Endothelial cell of umbilical vein (primary cell): ENCODE measurements around the gene ARMCX2. TPM values are rescaled to one million over a fixed set of nuclear protein-coding genes. Genes with fewer than 3 reads are reported as not detected.
"Not testable (repeated sequence)": the region's sequence is repeated elsewhere in the genome, so short reads cannot be mapped to it uniquely, and the experiment has no call there.

Experiments used
- BruUV-seq: library from RNA; stranded (reverse); fragments of 400-500 nt; replicated peaks from 2 replicates; lab custom pipeline; 2021; lab: Mats Ljungman, UMichigan
- CTCF ChIA-PET: fragments of 300-600, 350-600 bp; sonication (Branson Sonifier 250); formaldehyde crosslinking; loops from one replicate; lab custom pipeline; 2021; ENCODE audit warnings: antibody characterized with exemption, inconsistent platforms; lab: Charles Lee
- POLR2A ChIA-PET: fragments of 300-600, 350-600 bp; sonication (Branson Sonifier 250); formaldehyde crosslinking; loops from one replicate; lab custom pipeline; 2021; ENCODE audit warnings: antibody characterized with exemption, inconsistent platforms; lab: Charles Lee
- DNase-seq: peaks from one replicate; pipeline ENCODE4 v3.0.0-alpha.2; 2011; ENCODE audit warnings: low read depth, low spot score
- FAIRE-seq: peaks from 2 replicates; lab custom pipeline; 2011; peaks lifted over from hg19 to GRCh38; lab: Jason Lieb, UNC
- H2AFZ ChIP-seq: 2 replicates; pipeline ENCODE4 v1.6.0; 2012; ENCODE audit warnings: low read depth, low read length, control low read depth, inconsistent platforms
- H3K27ac ChIP-seq: 2 replicates; pipeline ENCODE4 v1.5.1; 2011; ENCODE audit warnings: low read depth, mild to moderate bottlenecking, control low read depth, low read length, moderate library complexity; ENCODE audit not compliant: insufficient read depth
- H3K27me3 ChIP-seq, 2 experiments: 2 replicates each; pipeline versions ENCODE4 v1.6.0 to v1.6.1; 2011; ENCODE audit warnings: low read length in 2 of 2, mixed read lengths in 1 of 2; ENCODE audit not compliant: control insufficient read depth in 2 of 2, insufficient read depth in 2 of 2
- H3K36me3 ChIP-seq, 2 experiments: 2 replicates in 1 of 2; 3 replicates in 1 of 2; pipeline ENCODE4 v1.5.1; 2011; ENCODE audit warnings: low read length in 2 of 2, mild to moderate bottlenecking in 1 of 2, moderate library complexity in 1 of 2; ENCODE audit not compliant: control insufficient read depth in 2 of 2, insufficient read depth in 2 of 2; ENCODE audit errors: extremely low read depth in 1 of 2
- H3K4me1 ChIP-seq: 3 replicates; pipeline ENCODE4 v1.5.1; 2011; ENCODE audit warnings: mild to moderate bottlenecking, low read length; ENCODE audit not compliant: control insufficient read depth, insufficient read depth; ENCODE audit errors: extremely low read depth
- H3K4me2 ChIP-seq: 2 replicates; pipeline ENCODE4 v1.6.1; 2011; ENCODE audit warnings: low read length, control low read depth, mixed read lengths; ENCODE audit not compliant: insufficient read depth
- H3K4me3 ChIP-seq, 3 experiments: fragments of 200-600 bp in 1 of 3; sonication (generic), shearing (Covaris generic) in 1 of 3; replicated peaks in 1 of 3; 2 replicates each; pipeline ENCODE4 v1.5.1; 2011 to 2016; ENCODE audit warnings: control low read depth in 3 of 3, low read length in 3 of 3, mild to moderate bottlenecking in 2 of 3, inconsistent platforms in 1 of 3, low read depth in 1 of 3, moderate library complexity in 1 of 3; ENCODE audit not compliant: insufficient read depth in 1 of 3
- H3K79me2 ChIP-seq: 2 replicates; pipeline ENCODE4 v1.6.0; 2012; ENCODE audit warnings: low read length, inconsistent platforms; ENCODE audit not compliant: control insufficient read depth, insufficient read depth
- H3K9ac ChIP-seq: replicated peaks from 2 replicates; pipeline ENCODE3; 2011; ENCODE audit warnings: low read length, control low read depth; ENCODE audit not compliant: insufficient read depth; ENCODE audit errors: extremely low read depth
- H3K9me1 ChIP-seq: replicated peaks from 3 replicates; pipeline ENCODE4 v1.6.0; 2011; ENCODE audit warnings: mild to moderate bottlenecking, low read length; ENCODE audit not compliant: control insufficient read depth, insufficient read depth; ENCODE audit errors: extremely low read depth
- H3K9me3 ChIP-seq: replicated peaks from 2 replicates; pipeline ENCODE4 v1.5.1; 2012; ENCODE audit warnings: low read length, inconsistent platforms; ENCODE audit not compliant: control insufficient read depth, insufficient read depth
- H4K20me1 ChIP-seq: replicated peaks from 2 replicates; pipeline ENCODE3; 2011; ENCODE audit warnings: mild to moderate bottlenecking, low read length; ENCODE audit not compliant: control insufficient read depth, insufficient read depth; ENCODE audit errors: extremely low read depth
- CTCF ChIP-seq, 2 donors: IDR thresholded peaks; 1 replicate in 1 of 2; 2 replicates in 1 of 2; pipeline ENCODE4 v1.5.1; 2011; ENCODE audit warnings: low read length in 2 of 2, mild to moderate bottlenecking in 2 of 2, moderate library complexity in 2 of 2, control low read depth in 1 of 2, inconsistent platforms in 1 of 2, low read depth in 1 of 2; ENCODE audit not compliant: insufficient read depth in 1 of 2; ENCODE audit errors: extremely low read depth in 1 of 2
- EZH2 ChIP-seq: IDR thresholded peaks from 2 replicates; pipeline ENCODE4 v1.6.1; 2012; ENCODE audit warnings: borderline replicate concordance, low read depth, mild to moderate bottlenecking, moderate library complexity, low read length, inconsistent platforms; ENCODE audit not compliant: severe bottlenecking
- FOS ChIP-seq: IDR thresholded peaks from 2 replicates; pipeline ENCODE4 v1.6.1; 2011; ENCODE audit warnings: mild to moderate bottlenecking, low read length, moderate library complexity, borderline replicate concordance; ENCODE audit not compliant: insufficient read depth
- GATA2 ChIP-seq: IDR thresholded peaks from 2 replicates; pipeline ENCODE4 v1.7.0; 2011; ENCODE audit warnings: low read depth, mild to moderate bottlenecking, moderate library complexity, mixed read lengths, low read length; ENCODE audit not compliant: insufficient read length, insufficient read depth
- JUN ChIP-seq: IDR thresholded peaks from 2 replicates; pipeline ENCODE4 v1.6.1; 2011; ENCODE audit warnings: borderline replicate concordance, low read depth; ENCODE audit not compliant: insufficient read length, insufficient read depth
- MAX ChIP-seq: IDR thresholded peaks from 2 replicates; pipeline ENCODE4 v1.6.1; 2011; ENCODE audit not compliant: insufficient read depth, insufficient read length
- MYC ChIP-seq: IDR thresholded peaks from one replicate; pipeline ENCODE4 v1.6.1; 2011; ENCODE audit warnings: mild to moderate bottlenecking, low read depth, low read length
- POLR2A ChIP-seq: IDR thresholded peaks from 2 replicates; pipeline ENCODE4 v1.6.1; 2012; ENCODE audit warnings: low read depth, mild to moderate bottlenecking, control low read depth, low read length
- POLR2AphosphoS5 ChIP-seq: IDR thresholded peaks from 2 replicates; pipeline ENCODE4 v1.6.1; 2012; ENCODE audit warnings: low read depth, mild to moderate bottlenecking, control low read depth, low read length, moderate library complexity; ENCODE audit not compliant: insufficient read depth
- dilution Hi-C: fragments of 300-500 bp; cut with MboI; formaldehyde crosslinking; loops from one replicate; pipeline ENCODE4 v1.15.0; 2019; ENCODE audit warnings: low sequenced_read_pairs; ENCODE audit not compliant: extremely low pct_ligation_motif_present
- intact Hi-C: fragments of 100-400 bp; cut with micrococcal nuclease; formaldehyde crosslinking; loops from one replicate; pipeline ENCODE4 v1.10.0; 2022
- polyA plus RNA-seq, 4 experiments: library from polyadenylated mRNA; depleted of rRNA in 3 of 4; stranded (reverse) in 3 of 4; unstranded in 1 of 4; fragments of >200 nt; gene quantifications; 2 replicates each; pipeline versions ENCODE4 v1.2.1 to v1.2.3, GENCODE V29; 2011 to 2012; ENCODE audit warnings: missing spikeins in 1 of 4
- total RNA-seq: library from RNA; stranded (reverse); gene quantifications from 2 replicates; pipeline ENCODE4 v1.2.3, GENCODE V29; 2021

Gene ARMCX2
- total and polyA plus RNA-seq, 2 donors (not counting 3 experiments of a cell fraction or from before 2014, with no cell fraction given), result 37.4 to 103 TPM

- intact Hi-C loops, result no loop called here
- no peak for FAIRE-seq
- CTCF ChIA-PET, result no interaction called here
- Histone ChIP-seq H3K9me1 (no peaks in the 10 kb centered on the region), H3K27me3 (no peaks in the 10 kb centered on the region), H3K9ac (no peak overlapping the region), H3K79me2 (peaks cover 2% of the 10 kb centered on the region), H3K4me1 (no peaks in the 10 kb centered on the region), H3K4me3 (no peak overlapping the region), H3K36me3 (peaks cover 0 to 8% of the 10 kb centered on the region in 2 experiments), H2AFZ (no peak overlapping the region), H3K9me3 (no peaks in the 10 kb centered on the region), H4K20me1 (no peaks in the 10 kb centered on the region), H3K27ac (no peak overlapping the region), H3K4me2 (no peak overlapping the region)
- no TSS peak for BruUV-seq
- no peak for DNase-seq
- dilution Hi-C loops, result no loop called here
- no peak for TF ChIP-seq MYC
- TF ChIP-seq JUN, result no peak
- no peak for TF ChIP-seq MAX
- TF ChIP-seq POLR2AphosphoS5, result no peak
- no peak for TF ChIP-seq FOS
- TF ChIP-seq GATA2, result no peak
- TF ChIP-seq EZH2, result no peak
- TF ChIP-seq CTCF (IDR thresholded peaks at IDR 0.05; ENCODE audit: extremely low read depth in 1 of 2, insufficient read depth in 1 of 2, low read depth in 1 of 2, low read length in 2 of 2), result no peak
- no peak for TF ChIP-seq POLR2A
- POLR2A ChIA-PET, result no interaction called here
Observed at GRCh38 chrX:101655534-101655933, 4.1 kb downstream of the ARMCX2 start.

GRCh38 chrX:101647716-101648115, 11.9 kb downstream of the ARMCX2 start:
- H3K27ac ChIP-seq, POLR2A ChIA-PET, BruUV-seq, DNase-seq, H2AFZ ChIP-seq, H3K4me2 ChIP-seq, CTCF ChIA-PET, H3K9me3 ChIP-seq, H4K20me1 ChIP-seq, H3K4me3 ChIP-seq, H3K27me3 ChIP-seq, FAIRE-seq, H3K79me2 ChIP-seq, dilution Hi-C loops, H3K9me1 ChIP-seq, H3K4me1 ChIP-seq, H3K9ac ChIP-seq, intact Hi-C loops, H3K36me3 ChIP-seq: not testable (repeated sequence)
